Activated effector memory CD4-positive, alpha-beta T cell treated with anti-CD3 and anti-CD28 coated beads, Interleukin-2, amount 50 U/mL, for 16 hours (primary cell): ENCODE data around the gene LRRC70.
"Not testable (repeated sequence)": the region's sequence is repeated elsewhere in the genome, so short reads cannot be mapped to it uniquely, and the experiment has no call there.

Experiments used
- DNase-seq: peaks from one replicate; pipeline ENCODE4 v3.0.0-alpha.2; 2020

The LRRC70 gene

DNA sequence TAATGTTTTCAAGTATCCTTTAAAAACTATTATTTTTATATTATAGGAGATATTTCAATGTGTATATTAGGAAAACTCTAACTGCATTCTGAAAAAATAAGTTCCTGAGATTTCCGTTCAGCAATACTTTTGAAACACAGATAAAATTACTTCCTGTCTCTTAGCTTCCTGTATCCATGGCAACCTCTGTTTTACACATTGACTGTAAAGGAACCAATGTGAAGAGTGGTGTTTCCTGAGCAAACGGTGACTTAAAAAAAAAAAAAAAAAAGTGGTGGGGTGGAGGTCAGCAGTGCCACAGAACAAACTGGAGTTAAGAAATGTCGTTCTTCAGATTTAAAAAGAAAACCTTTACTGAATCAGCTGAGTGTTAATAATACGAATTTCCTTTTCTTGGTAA lies at the start of gene LRRC70:
TSS of gene LRRC70 (plus strand) at position 280 of the 400 bp plus-strand sequence. CDS start 620 bp downstream, outside the sequence.
- no peak for DNase-seq

DNA sequence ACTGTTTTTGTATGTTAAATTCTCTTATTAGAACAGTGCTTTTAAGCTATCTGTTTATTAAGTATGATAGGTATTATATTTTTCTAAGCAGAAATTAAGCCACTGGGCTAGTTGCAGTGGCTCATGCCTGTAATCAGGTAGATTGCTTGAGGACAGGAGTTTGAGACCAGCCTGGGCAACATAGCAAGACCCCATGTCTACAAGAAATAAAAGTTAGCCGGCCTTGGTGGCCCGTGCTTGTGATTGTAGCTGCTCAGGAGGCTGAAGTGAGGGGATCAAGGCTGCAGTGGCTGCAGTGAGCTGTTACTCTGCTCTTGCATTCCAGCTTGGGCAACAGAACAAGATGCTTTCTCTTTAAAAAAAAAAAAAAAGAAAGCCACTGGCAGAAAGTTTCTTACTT lies 45.0 kb upstream of the LRRC70 start:
- DNase-seq, result no peak

DNA sequence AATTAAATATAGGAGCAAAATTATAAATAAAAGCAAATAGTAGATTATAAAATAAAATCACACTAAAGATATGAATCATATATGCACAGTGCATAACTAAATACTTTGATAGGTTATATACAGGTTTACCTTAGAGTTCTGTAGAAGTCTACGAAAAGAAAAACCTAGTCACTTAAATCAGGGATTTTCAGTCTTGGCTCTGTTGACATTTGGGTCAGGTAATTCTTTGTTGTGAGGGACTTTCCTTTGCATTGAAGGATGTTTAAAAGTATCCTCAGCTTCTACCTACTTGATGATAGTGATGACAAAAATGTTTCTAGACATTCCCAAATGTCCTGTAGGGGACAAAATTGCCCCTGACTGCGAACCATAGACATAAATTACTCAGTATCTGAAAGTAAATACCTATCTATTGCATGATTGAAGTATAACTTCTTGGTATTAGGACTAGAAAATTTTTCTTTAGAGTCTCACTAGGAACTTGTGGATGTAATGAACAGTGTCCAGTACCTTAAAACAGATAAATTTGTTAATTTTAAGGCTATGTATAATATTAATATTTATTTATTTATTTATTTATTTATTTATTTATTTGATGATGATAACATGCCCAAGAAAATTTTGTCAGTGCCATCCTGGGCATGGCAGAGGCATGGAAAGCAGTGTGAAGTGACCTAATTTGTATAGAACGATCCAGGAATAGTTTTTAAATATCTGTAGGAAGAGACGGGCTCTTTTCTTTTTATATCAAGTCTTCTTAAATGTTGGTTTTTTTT lies 44.0 kb upstream of the LRRC70 start:
- no peak for DNase-seq

- no peak for DNase-seq
Observed at GRCh38 chr5:62536232-62536631, 42.4 kb upstream of the LRRC70 start.

GRCh38 chr5:62536783-62537182 lies 41.8 kb upstream of the LRRC70 start:
- no peak for DNase-seq

GRCh38 chr5:62538017-62538942 lies 40.3 kb upstream of the LRRC70 start:
- DNase-seq, result no peak

GRCh38 chr5:62542720-62543119 lies 35.9 kb upstream of the LRRC70 start:
- DNase-seq, result no peak

DNA sequence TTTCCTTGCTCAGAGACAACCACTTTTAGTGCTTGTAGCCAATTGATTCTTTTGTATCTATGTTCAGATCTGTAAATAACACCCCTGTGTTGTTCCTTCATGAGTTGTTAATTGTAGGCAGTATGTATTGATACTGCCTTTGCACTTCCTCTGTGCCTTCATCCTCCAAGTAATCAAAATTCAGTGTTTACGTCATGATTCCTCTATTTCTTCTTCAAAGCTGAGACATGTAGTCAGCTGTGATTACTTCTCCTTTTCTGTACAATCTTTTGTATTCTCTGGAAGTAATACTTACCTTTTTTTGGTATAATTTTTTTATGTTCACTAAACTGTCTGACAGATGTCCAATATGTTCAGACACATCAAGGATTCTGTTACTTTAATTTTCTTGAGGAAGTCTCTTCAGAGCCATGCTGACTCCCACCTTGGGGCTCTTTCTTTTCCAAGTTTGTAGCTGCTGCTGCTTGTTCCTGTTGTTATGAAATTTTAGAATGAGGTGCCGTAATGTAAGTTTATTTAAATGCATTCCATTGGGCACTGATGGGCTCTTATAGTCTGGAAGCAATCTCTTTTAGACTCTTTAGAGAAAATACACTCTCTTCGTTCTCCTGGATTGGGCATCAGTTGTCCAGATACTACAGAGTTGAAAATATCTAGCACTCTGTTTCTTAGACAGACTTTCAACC lies 30.5 kb upstream of the LRRC70 start:
- no peak for DNase-seq

- DNase-seq, result no peak
Observed at GRCh38 chr5:62550103-62550502, 28.5 kb upstream of the LRRC70 start.

GRCh38 chr5:62555930-62556329 lies 22.7 kb upstream of the LRRC70 start:
- DNase-seq, result no peak

GRCh38 chr5:62558941-62559340 lies 19.7 kb upstream of the LRRC70 start:
- DNase-seq, result no peak

GRCh38 chr5:62560786-62561185 lies 17.8 kb upstream of the LRRC70 start:
- DNase-seq, result no peak

GRCh38 chr5:62561896-62562295 lies 16.7 kb upstream of the LRRC70 start:
- no peak for DNase-seq

DNA sequence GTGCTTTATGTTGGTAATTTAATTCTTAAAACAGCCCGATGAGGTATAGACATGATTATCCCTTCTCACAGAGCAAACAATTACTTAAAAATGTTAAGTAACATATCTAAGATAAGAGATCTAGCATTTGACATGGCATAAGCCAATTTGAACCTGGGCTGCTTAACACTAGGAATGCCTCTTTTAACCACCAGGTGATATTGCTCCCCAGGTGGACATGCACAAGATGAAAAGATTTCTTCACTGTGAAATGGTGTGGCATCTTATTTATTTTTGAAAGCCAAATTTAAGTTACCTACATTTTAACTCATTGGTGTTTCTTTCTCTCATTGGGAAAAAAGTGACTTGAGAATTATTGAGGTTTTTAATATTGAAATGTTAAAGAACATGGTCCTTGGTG lies 15.8 kb upstream of the LRRC70 start:
- no peak for DNase-seq

GRCh38 chr5:62564101-62564500 lies 14.5 kb upstream of the LRRC70 start:
- DNase-seq, result no peak

DNA sequence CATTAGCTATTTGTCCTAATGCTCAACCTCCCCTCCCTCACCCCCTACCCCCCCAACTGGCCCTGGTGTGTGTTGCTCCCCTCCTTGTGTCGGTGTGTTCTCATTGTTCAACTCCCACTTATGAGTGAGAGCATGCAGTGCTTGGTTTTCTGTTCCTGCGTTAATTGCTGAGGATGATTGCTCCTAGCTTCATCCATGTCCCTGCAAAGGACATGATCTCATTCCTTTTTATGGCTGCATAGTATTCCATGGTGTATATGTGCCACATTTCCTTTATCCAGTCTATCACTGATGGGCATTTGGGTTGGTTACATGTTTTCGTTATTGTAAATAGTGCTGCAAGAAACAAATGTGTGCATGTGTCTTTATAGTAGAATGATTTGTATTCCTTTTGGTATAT lies 12.9 kb upstream of the LRRC70 start:
- not testable (repeated sequence) for DNase-seq

- no peak for DNase-seq
Observed at GRCh38 chr5:62568143-62568542, 10.5 kb upstream of the LRRC70 start.

DNA sequence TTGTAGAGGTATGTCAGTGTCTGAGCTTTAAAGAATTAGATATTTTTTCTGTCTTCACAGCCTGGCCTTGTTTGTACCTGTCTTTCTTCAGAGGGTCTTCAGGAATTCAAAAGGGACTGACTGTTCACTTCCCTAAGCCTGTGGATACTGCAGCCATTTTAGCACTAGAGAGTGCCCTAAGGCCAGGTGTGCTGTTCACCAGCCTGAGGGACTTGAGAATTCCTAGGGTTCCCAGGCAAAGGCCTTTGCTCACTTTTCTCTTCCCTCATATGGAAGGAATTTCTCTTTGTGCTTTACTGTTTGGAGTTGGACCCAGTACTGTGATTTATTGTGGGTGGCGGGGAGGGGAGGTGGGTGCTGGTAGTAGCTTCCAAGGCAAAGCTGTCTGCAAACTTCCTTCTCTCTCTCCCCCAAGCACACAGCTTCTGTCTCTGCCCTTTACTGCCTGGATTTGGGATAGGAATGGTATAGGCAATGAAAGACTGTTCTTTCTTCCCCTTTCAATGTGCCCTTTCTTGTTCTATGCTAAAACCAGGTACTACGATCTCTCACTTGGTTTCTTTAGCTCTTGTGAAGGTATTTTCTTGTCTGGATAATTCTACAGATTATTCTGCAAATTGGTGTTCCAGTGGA lies 9.7 kb upstream of the LRRC70 start:
- DNase-seq, result no peak

GRCh38 chr5:62569470-62569869 lies 9.1 kb upstream of the LRRC70 start:
- no peak for DNase-seq

- no peak for DNase-seq
Observed at GRCh38 chr5:62572918-62573514, 5.6 kb upstream of the LRRC70 start.

DNA sequence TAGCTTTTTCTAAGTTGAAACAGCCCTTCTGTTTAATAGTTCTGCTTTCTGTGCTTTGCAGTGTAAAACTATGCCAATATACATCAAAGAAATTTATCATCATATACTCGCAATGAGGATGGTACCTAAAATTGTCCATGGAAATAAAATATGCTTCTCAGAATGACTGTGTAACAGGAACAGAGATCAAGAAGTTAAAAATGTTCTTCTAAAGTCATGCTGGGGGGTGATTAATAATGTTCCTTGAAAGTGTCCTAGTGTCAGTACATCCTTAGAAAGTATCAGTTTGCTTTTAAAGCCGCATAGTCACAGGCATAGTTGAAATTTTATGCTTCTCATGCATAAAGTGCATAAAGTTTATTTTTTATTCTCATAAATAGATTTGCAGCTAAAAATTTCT lies 4.0 kb upstream of the LRRC70 start:
- no peak for DNase-seq

DNA sequence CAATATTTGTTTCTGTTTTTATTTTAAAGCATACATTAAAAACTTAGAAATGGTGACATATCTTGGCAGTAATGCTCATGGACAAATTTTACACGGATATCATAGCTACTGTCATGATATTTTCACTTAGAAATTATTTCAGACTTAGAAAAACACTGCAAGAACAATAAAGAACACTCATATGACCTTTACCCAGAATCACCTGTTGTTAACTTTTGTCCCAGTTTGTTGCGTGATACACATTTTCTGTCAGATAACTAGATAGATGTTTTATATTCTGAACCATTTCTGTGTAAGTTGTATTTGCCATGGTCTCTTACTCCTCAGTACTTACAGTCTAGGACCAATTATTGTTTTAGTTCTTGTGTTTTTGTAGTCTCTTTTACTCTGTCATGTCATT lies 3.6 kb upstream of the LRRC70 start:
- DNase-seq, result no peak

DNA sequence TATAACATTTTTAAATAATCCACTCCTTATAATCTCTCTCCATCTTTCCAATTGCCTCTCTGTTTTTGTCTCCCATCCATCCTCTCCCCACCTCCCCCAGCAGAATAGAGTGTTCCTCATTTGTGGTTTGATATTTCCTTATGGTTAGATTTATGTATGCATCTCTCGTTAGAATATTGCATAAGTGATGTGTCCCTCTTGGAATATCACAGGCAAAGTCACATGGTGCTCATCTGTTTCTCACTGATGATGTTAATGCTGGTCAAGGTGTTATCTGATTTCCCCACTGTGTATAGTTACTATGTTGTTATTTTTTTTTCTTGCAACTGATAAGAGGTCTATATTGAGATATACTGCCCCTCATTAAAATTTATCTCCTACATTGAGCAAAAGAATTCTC lies 3.1 kb upstream of the LRRC70 start:
- no peak for DNase-seq
